A549 (cell line): ENCODE results near the gene FAM151A. TPM values are rescaled to one million over a fixed set of nuclear protein-coding genes. Genes with fewer than 3 reads are reported as not detected.
A peak's percentile ranks its signal among the peaks of the same experiment; 100 is the strongest.

Experiments
- ATAC-seq, 2 experiments: fragments of 200-7000 bp in 1 of 2; fragments of >200 bp in 1 of 2; cut with Nextera tagmentation in 1 of 2; cut with Tn5 transposase in 1 of 2; 3 replicates each; pipeline versions ENCODE4 v1.8.0 to v1.9.1; 2018 to 2020; ENCODE audit warnings: mild to moderate bottlenecking in 1 of 2, moderate library complexity in 1 of 2
- CTCF ChIA-PET: fragments of 300-600 bp; sonication (Branson Sonifier 250); formaldehyde crosslinking; extraction: SDS; loops from one replicate; lab custom pipeline; 2021; ENCODE audit warnings: antibody characterized with exemption, inconsistent platforms; lab: Yijun Ruan, JAX
- POLR2A ChIA-PET: fragments of 350-600 bp; formaldehyde crosslinking; extraction: SDS; loops from one replicate; lab custom pipeline; 2021; ENCODE audit warnings: antibody characterized with exemption, inconsistent platforms; lab: Yijun Ruan, JAX
- DNase-seq, 2 experiments: peaks; one replicate each; pipeline versions ENCODE4 v3.0.0 to v3.0.0-alpha.2; 2011 to 2016; ENCODE audit warnings: low read depth in 1 of 2, low spot score in 1 of 2
- FAIRE-seq: peaks from 2 replicates; lab custom pipeline; 2011; peaks lifted over from hg19 to GRCh38; lab: Jason Lieb, UNC
- H3K27ac ChIP-seq, 2 experiments: fragments of >200 bp; sonication (Bioruptor Twin); formaldehyde crosslinking; 3 replicates each; pipeline ENCODE4 v1.5.1; 2016 to 2017
- H3K4me1 ChIP-seq: fragments of >200 bp; sonication (Bioruptor Twin); formaldehyde crosslinking; 3 replicates; pipeline ENCODE4 v1.6.1; 2016
- H3K4me2 ChIP-seq: fragments of >200 bp; sonication (Bioruptor Twin); formaldehyde crosslinking; 3 replicates; pipeline ENCODE4 v1.6.1; 2016
- H3K4me3 ChIP-seq: fragments of >200 bp; sonication (Bioruptor Twin); formaldehyde crosslinking; 3 replicates; pipeline ENCODE4 v1.5.1; 2016
- H3K9me3 ChIP-seq: fragments of >200 bp; sonication (Bioruptor Twin); formaldehyde crosslinking; 3 replicates; pipeline ENCODE4 v1.6.1; 2016
- ATOH8 ChIP-seq: fragments of 250-450 bp; sonication (Bioruptor Pico); IDR thresholded peaks from 2 replicates; pipeline ENCODE4 v1.5.0; 2020; ENCODE audit warnings: low read depth, mild to moderate bottlenecking, moderate library complexity
- BCL3 ChIP-seq: fragments of >200 bp; sonication (Bioruptor Twin); formaldehyde crosslinking; IDR thresholded peaks from 3 replicates; pipeline ENCODE4 v1.6.1; 2016
- BHLHE40 ChIP-seq: IDR thresholded peaks from 2 replicates; pipeline ENCODE4 v1.6.1; 2012; ENCODE audit warnings: low read depth, low read length, inconsistent platforms
- CBX2 ChIP-seq: fragments of 200-600 bp; sonication (generic); IDR thresholded peaks from 2 replicates; pipeline ENCODE4 v1.6.1; 2016; ENCODE audit warnings: low read depth, mild to moderate bottlenecking, borderline replicate concordance
- CEBPB ChIP-seq, 2 experiments: fragments of >200 bp in 1 of 2; sonication (Bioruptor Twin) in 1 of 2; formaldehyde crosslinking in 1 of 2; IDR thresholded peaks; 2 replicates each; pipeline ENCODE4 v1.6.1; 2012 to 2016
- CHD2 ChIP-seq: fragments of 150-350 bp; IDR thresholded peaks from 2 replicates; pipeline ENCODE4 v1.6.1; 2014; ENCODE audit warnings: low read length; ENCODE audit not compliant: partially characterized antibody
- EHF ChIP-seq: fragments of 250-450 bp; sonication (Bioruptor Pico); IDR thresholded peaks from 2 replicates; pipeline ENCODE4 v1.5.0; 2020; ENCODE audit warnings: mild to moderate bottlenecking
- FOXS1 ChIP-seq: fragments of 250-450 bp; sonication (Bioruptor Pico); IDR thresholded peaks from 2 replicates; pipeline ENCODE4 v1.5.0; 2020; ENCODE audit warnings: mild to moderate bottlenecking, moderate library complexity
- HES2 ChIP-seq: fragments of >200 bp; sonication (Bioruptor Twin); formaldehyde crosslinking; IDR thresholded peaks from 2 replicates; pipeline ENCODE4 v1.6.1; 2016
- HEYL ChIP-seq: fragments of 250-450 bp; sonication (Bioruptor Pico); IDR thresholded peaks from 2 replicates; pipeline ENCODE4 v1.8.0; 2021; ENCODE audit warnings: mild to moderate bottlenecking, moderate library complexity
- HMGXB4 ChIP-seq: fragments of 250-450 bp; sonication (Bioruptor Pico); IDR thresholded peaks from 2 replicates; pipeline ENCODE4 v1.5.0; 2021; ENCODE audit warnings: mild to moderate bottlenecking, moderate library complexity, borderline replicate concordance
- HOXA7 ChIP-seq: fragments of 250-450 bp; sonication (Bioruptor Pico); IDR thresholded peaks from 2 replicates; pipeline ENCODE4 v1.5.0; 2020; ENCODE audit warnings: mild to moderate bottlenecking, moderate library complexity
- JUNB ChIP-seq: fragments of >200 bp; sonication (Bioruptor Twin); formaldehyde crosslinking; IDR thresholded peaks from 2 replicates; pipeline ENCODE4 v1.6.1; 2016
- MAFK ChIP-seq: fragments of 450-650 bp; IDR thresholded peaks from 2 replicates; pipeline ENCODE4 v1.6.1; 2014; ENCODE audit not compliant: partially characterized antibody
- MAZ ChIP-seq: fragments of 150-350 bp; IDR thresholded peaks from 2 replicates; pipeline ENCODE4 v1.6.1; 2014; ENCODE audit warnings: antibody characterized with exemption, low read depth, low read length, borderline replicate concordance
- NPAS2 ChIP-seq: fragments of 250-450 bp; sonication (Bioruptor Pico); IDR thresholded peaks from 2 replicates; pipeline ENCODE4 v1.8.0; 2022; ENCODE audit warnings: mild to moderate bottlenecking, moderate library complexity, borderline replicate concordance
- NR3C1 ChIP-seq: fragments of >200 bp; sonication (Bioruptor Twin); formaldehyde crosslinking; IDR thresholded peaks from 3 replicates; pipeline ENCODE4 v1.6.1; 2017
- PBX3 ChIP-seq: IDR thresholded peaks from 2 replicates; pipeline ENCODE4 v1.6.1; 2012
- PHF8 ChIP-seq: fragments of 200-600 bp; sonication (generic); IDR thresholded peaks from 2 replicates; pipeline ENCODE4 v1.6.1; 2016; ENCODE audit warnings: low read depth, mild to moderate bottlenecking, antibody characterized with exemption, moderate library complexity, borderline replicate concordance
- POLR2A ChIP-seq: IDR thresholded peaks from 2 replicates; pipeline ENCODE4 v1.6.1; 2012; ENCODE audit warnings: mild to moderate bottlenecking, low read length
- POLR2AphosphoS2 ChIP-seq: conservative IDR thresholded peaks from 2 replicates; pipeline ENCODE4 v1.6.1; 2012; ENCODE audit warnings: low read length, improper control_type of control experiment, inconsistent platforms
- RCOR1 ChIP-seq: fragments of 150-350 bp; IDR thresholded peaks from 2 replicates; pipeline ENCODE4 v1.6.1; 2014; ENCODE audit warnings: antibody characterized with exemption, low read length, low read depth
- RNF2 ChIP-seq: fragments of 200-600 bp; sonication (generic); IDR thresholded peaks from 2 replicates; pipeline ENCODE4 v1.6.1; 2016; ENCODE audit warnings: low read depth, mild to moderate bottlenecking, antibody characterized with exemption, moderate library complexity, borderline replicate concordance
- SREBF2 ChIP-seq: fragments of 450-650 bp; IDR thresholded peaks from 2 replicates; pipeline ENCODE4 v1.6.1; 2014; ENCODE audit warnings: mild to moderate bottlenecking, moderate library complexity
- ZC3H11A ChIP-seq: fragments of 450-650 bp; IDR thresholded peaks from 2 replicates; pipeline ENCODE4 v1.6.1; 2014; ENCODE audit warnings: antibody characterized with exemption, mild to moderate bottlenecking
- ZFP36 ChIP-seq: fragments of 450-650 bp; IDR thresholded peaks from 2 replicates; pipeline ENCODE4 v1.6.1; 2014; ENCODE audit warnings: borderline replicate concordance; ENCODE audit not compliant: partially characterized antibody
- ZNF302 ChIP-seq: fragments of 250-450 bp; sonication (Bioruptor Pico); IDR thresholded peaks from 2 replicates; pipeline ENCODE4 v1.9.0; 2021; ENCODE audit warnings: inconsistent platforms, mild to moderate bottlenecking, moderate library complexity
- WGBS: methylation state at CpG from one replicate; pipeline ENCODE4 v1.1.6; 2017; ENCODE audit errors: missing lambda C conversion rate; 5-methylcytosine and 5-hydroxymethylcytosine counted together
- polyA plus RNA-seq, 4 experiments: library from polyadenylated mRNA; depleted of rRNA in 3 of 4; stranded (reverse); fragments of >200 nt; fragmentation: RNase III in 1 of 4; extraction: RNeasy Plus Mini Kit Qiagen cat#74134 plus additional on column Dnase treatment in 1 of 4; gene quantifications; 2 replicates in 3 of 4; 3 replicates in 1 of 4; pipeline ENCODE4 v1.2.3, GENCODE V29; 2011 to 2017

The FAM151A gene
- polyA plus RNA-seq, 2 of the 4 experiments (the other 2 are of a cell fraction) = not detected

- no peak for TF ChIP-seq ZC3H11A
- no peak for TF ChIP-seq SREBF2
- TF ChIP-seq NR3C1 = no peak
- TF ChIP-seq RNF2 = no peak
- no peak for TF ChIP-seq NPAS2 (CRISPR knock-in tag)
- no peak for TF ChIP-seq PBX3
- TF ChIP-seq POLR2AphosphoS2 = no peak
- no peak for TF ChIP-seq BCL3
- TF ChIP-seq HEYL = no peak
Observed at GRCh38 chr1:54668567-54668966, 45.2 kb upstream of the FAM151A start (continued).

GRCh38 chr1:54667797-54668196, 44.5 kb upstream of the FAM151A start:
- ATAC-seq = no peak
- POLR2A ChIA-PET = no interaction called here
- no peak overlapping the region for H3K4me2 ChIP-seq
- H3K4me3 ChIP-seq = no peak overlapping the region
- CTCF ChIA-PET = interaction anchor here (0.6 kb wide), 1 partner anchor 145 kb away, joined by 4 read pairs; no protein-coding TSS in a partner anchor
- H3K4me1 ChIP-seq = no peaks in the 10 kb centered on the region
- no peak for DNase-seq
- no peak overlapping the region for H3K27ac ChIP-seq
- no peaks in the 10 kb centered on the region for H3K9me3 ChIP-seq
- WGBS = 58% methylated on average over 2 of the region's 2 CpGs
- no peak for FAIRE-seq
- TF ChIP-seq POLR2A (no peak), RCOR1 (no peak), ZNF302 (CRISPR knock-in tag) (no peak), JUNB (no peak), MAZ (no peak)

- ChIA-PET POLR2A (no interaction called here), CTCF (interaction anchor here (0.8 kb wide), 1 partner anchor 143 kb away, joined by 3 read pairs; no protein-coding TSS in a partner anchor)
- Histone ChIP-seq H3K27ac (no peak overlapping the region), H3K4me3 (no peak overlapping the region), H3K4me2 (no peak overlapping the region), H3K4me1 (no peaks in the 10 kb centered on the region), H3K9me3 (no peaks in the 10 kb centered on the region)
- no peak for DNase-seq
- no peak for FAIRE-seq
- 0 out of 4 replicates have a peak, but pooled peaks of 1 of the 2 experiments have one; percentile 30 for TF ChIP-seq CEBPB (IDR thresholded peaks at IDR 0.05)
- TF ChIP-seq PHF8 = no peak
- WGBS = 74% methylated on average over 6 of the region's 6 CpGs
- no peak for ATAC-seq
Observed at GRCh38 chr1:54666333-54666732, 43.0 kb upstream of the FAM151A start.

- Histone ChIP-seq H3K27ac (no peak overlapping the region), H3K4me3 (no peak overlapping the region), H3K9me3 (no peaks in the 10 kb centered on the region), H3K4me2 (no peak overlapping the region), H3K4me1 (no peaks in the 10 kb centered on the region)
- no peak for TF ChIP-seq HOXA7 (CRISPR knock-in tag)
- TF ChIP-seq RNF2 = no peak
- no peak for TF ChIP-seq ATOH8 (CRISPR knock-in tag)
- TF ChIP-seq ZFP36 = no peak
- TF ChIP-seq FOXS1 = no peak
- no peak for TF ChIP-seq BHLHE40
- no peak for TF ChIP-seq NPAS2 (CRISPR knock-in tag)
- no peak for TF ChIP-seq PBX3
- TF ChIP-seq EHF (CRISPR knock-in tag) = no peak
- TF ChIP-seq MAFK = no peak
- TF ChIP-seq PHF8 = no peak
- TF ChIP-seq HES2 = no peak
- no peak for TF ChIP-seq CBX2
- TF ChIP-seq HMGXB4 (CRISPR knock-in tag) = no peak
- TF ChIP-seq JUNB = no peak
- no peak for TF ChIP-seq ZC3H11A
- no peak for TF ChIP-seq SREBF2
- no peak for TF ChIP-seq CHD2
- WGBS = 63% methylated on average over 5 of the region's 5 CpGs
- POLR2A ChIA-PET = no interaction called here
- ATAC-seq (no peak), DNase-seq (no peak), FAIRE-seq (no peak)
- CTCF ChIA-PET = no interaction called here
Observed at GRCh38 chr1:54665852-54666251, 42.5 kb upstream of the FAM151A start.
